Measurements from ENCODE around the gene TRPM4. TPM values are rescaled to one million over a fixed set of nuclear protein-coding genes. Genes with fewer than 3 reads are reported as not detected.

Gene TRPM4
- total and polyA plus RNA-seq, 2 of the 8 experiments (the other 6 are each of a cell fraction or from before 2014, with no cell fraction given), result 11.3 to 13.3 TPM

DNA sequence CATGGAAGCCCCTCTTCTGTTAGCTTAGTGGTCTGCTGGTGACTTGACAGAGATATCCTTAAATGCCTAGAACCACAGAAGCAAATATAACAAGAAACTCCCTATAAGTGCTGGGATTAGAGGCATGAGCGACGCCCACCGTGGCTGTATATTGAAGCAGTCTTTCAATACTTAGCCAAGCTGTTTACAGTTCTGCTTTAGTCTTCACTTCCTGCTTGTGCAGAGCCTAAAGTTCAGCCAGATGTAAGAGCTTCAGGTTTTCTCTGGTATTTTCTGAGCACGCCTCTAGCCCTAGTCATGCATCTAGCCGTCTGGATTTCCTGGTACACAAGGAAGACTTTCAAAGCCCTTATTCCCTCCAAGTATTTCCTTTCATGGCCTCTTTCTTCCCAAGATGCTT is 28.5 kb downstream of the TRPM4 start:
- H4K20me1 ChIP-seq (replicated peaks in 1 of 2; ENCODE audit: control insufficient read depth in 1 of 2, insufficient read depth in 2 of 2, low read length in 2 of 2), result peaks cover 0 to 1% of the 10 kb centered on the region in 2 experiments
- no peaks in the 10 kb centered on the region for H3K27me3 ChIP-seq (replicated peaks in 1 of 4; ENCODE audit: control insufficient read depth in 3 of 4, extremely low read depth in 1 of 4, insufficient read depth in 3 of 4, low read length in 3 of 4)
- H2AFZ ChIP-seq (ENCODE audit: low read length), result no peak overlapping the region
- no peak overlapping the region for H4K5ac ChIP-seq (ENCODE audit: insufficient read length, low read depth, low read length)
- no peak overlapping the region for H4K8ac ChIP-seq (ENCODE audit: extremely low read depth, insufficient read depth, low read length)
- no peak overlapping the region for H3K4ac ChIP-seq (replicated peaks; ENCODE audit: insufficient read length, low read depth, low read length)
- no peak overlapping the region for H3K23ac ChIP-seq (ENCODE audit: insufficient read length)
- H3K4me1 ChIP-seq (replicated peaks in 1 of 4; ENCODE audit: control insufficient read depth in 3 of 4, insufficient read depth in 4 of 4, low read length in 3 of 4), result peaks cover 0 to 2% (median 0%) of the 10 kb centered on the region in 4 experiments; a peak in 1 of 7 replicates
- H3K79me2 ChIP-seq (ENCODE audit: control insufficient read depth in 1 of 2, insufficient read depth in 2 of 2, low read length in 2 of 2), result no peaks in the 10 kb centered on the region
- no peaks in the 10 kb centered on the region; the same call in 1 of the 2 replicates for H3K79me1 ChIP-seq (ENCODE audit: low read depth, low read length)
- DNase-seq (ENCODE audit: low read depth in 1 of 2, low spot score in 2 of 2), result no peak
- H2AK5ac ChIP-seq (ENCODE audit: low read depth, low read length), result no peak overlapping the region
- 85% methylated on average over 5 of the region's 5 CpGs; no CpG with 5 or more reads in 1 of the 2 experiments for WGBS, 2 experiments (ENCODE audit: extremely low coverage in 1 of 2, insufficient coverage in 1 of 2, insufficient read length in 1 of 2, insufficient replicate concordance in 2 of 2, low coverage in 1 of 2, low lambda C conversion rate in 2 of 2, missing lambda C conversion rate in 1 of 2)
- H3K23me2 ChIP-seq (ENCODE audit: low read depth, low read length), result peaks cover 6% of the 10 kb centered on the region; the same call in 1 of the 2 replicates
- no peak overlapping the region for H2BK120ac ChIP-seq (replicated peaks; ENCODE audit: low read depth, low read length)
- H2BK20ac ChIP-seq (ENCODE audit: low read length), result no peak overlapping the region
- POLR2A ChIA-PET (ENCODE audit: partially characterized antibody), result interaction anchor here (2.3 kb wide), 1 partner anchor 8 kb away, joined by 7 read pairs; no protein-coding TSS in a partner anchor
- no peak overlapping the region for H2BK15ac ChIP-seq (ENCODE audit: low read length)
- H3K9ac ChIP-seq (replicated peaks in 1 of 4; ENCODE audit: extremely low read depth in 1 of 4, low read depth in 3 of 4, low read length in 3 of 4), result no peak overlapping the region
- no peak overlapping the region for H2BK5ac ChIP-seq (ENCODE audit: low read depth, low read length)
- H2BK12ac ChIP-seq (ENCODE audit: low read depth, low read length), result no peak overlapping the region
- no peak overlapping the region for H4K91ac ChIP-seq (replicated peaks; ENCODE audit: insufficient read length, low read length)
- H3K36me3 ChIP-seq (ENCODE audit: control insufficient read depth in 2 of 4, insufficient read depth in 4 of 4, low read length in 3 of 4), result no peaks in the 10 kb centered on the region
- CTCF ChIA-PET (ENCODE audit: partially characterized antibody), result interaction anchor here (0.7 to 7.0 kb wide), 6 partner anchors 8 to 188 kb away, joined by 3 to 66 read pairs (median 4); no protein-coding TSS in a partner anchor
- H3K4me2 ChIP-seq (ENCODE audit: insufficient read depth in 1 of 2, low read depth in 2 of 2, low read length in 2 of 2), result no peak overlapping the region
- FAIRE-seq, result no peak
- no peak overlapping the region for H3K4me3 ChIP-seq (ENCODE audit: extremely low read depth in 1 of 4, insufficient read depth in 2 of 4, low read depth in 3 of 4, low read length in 4 of 4)
- no peak overlapping the region for H3K56ac ChIP-seq (replicated peaks; ENCODE audit: insufficient read length, low read depth, low read length)
- H3K27ac ChIP-seq (ENCODE audit: low read depth, low read length), result no peak overlapping the region
- H3K14ac ChIP-seq (ENCODE audit: insufficient read length), result no peak overlapping the region
- H3K18ac ChIP-seq (ENCODE audit: extremely low read depth, low read length), result no peak overlapping the region
- no peaks in the 10 kb centered on the region for H3K9me3 ChIP-seq (ENCODE audit: insufficient read depth in 2 of 2, low read depth in 1 of 2, low read length in 1 of 2)
- TF ChIP-seq KDM5A (IDR thresholded peaks at IDR 0.05; ENCODE audit: low read length), result no peak
